HepG2 (cell line): Measurements from ENCODE around the gene DDAH2. TPM values are rescaled to one million over a fixed set of nuclear protein-coding genes. Genes with fewer than 3 reads are reported as not detected.

ENCODE experiments used
- NR1H2 ChIP-seq: sonication (generic); formaldehyde crosslinking; IDR thresholded peaks from 2 replicates; pipeline ENCODE4 v1.8.1; 2022; ENCODE audit warnings: low read depth, missing genetic modification reagents, borderline replicate concordance
- TBL1XR1 ChIP-seq: fragments of 150-350 bp; IDR thresholded peaks from 2 replicates; pipeline ENCODE4 v1.6.1; 2014; ENCODE audit warnings: borderline replicate concordance, low read length; ENCODE audit not compliant: partially characterized antibody
- ZBTB10 ChIP-seq: sonication (generic); formaldehyde crosslinking; IDR thresholded peaks from 2 replicates; pipeline ENCODE4 v1.4.0; 2020; ENCODE audit warnings: missing genetic modification reagents, borderline replicate concordance
- ZNF879 ChIP-seq: sonication (generic); formaldehyde crosslinking; IDR thresholded peaks from 2 replicates; pipeline ENCODE4 v1.8.1; 2023; ENCODE audit warnings: missing genetic modification reagents
- polyA plus RNA-seq, 8 experiments: library from polyadenylated mRNA; depleted of rRNA in 3 of 8; stranded (reverse) in 7 of 8; unstranded in 1 of 8; fragments of >200 nt; fragmentation: Illumina TruSeq in 4 of 8; extraction: Trizol in 4 of 8; gene quantifications; 2 replicates each; pipeline versions ENCODE4 v1.2.1 to v1.2.3, GENCODE V29; 2011 to 2016; ENCODE audit warnings: low read depth in 4 of 8, missing spikeins in 1 of 8, mixed read lengths in 1 of 8; ENCODE audit not compliant: insufficient read depth in 1 of 8
- total RNA-seq, 5 experiments: library from RNA; depleted of rRNA; stranded (reverse); fragments of >200 nt; fragmentation: Illumina TruSeq; extraction: Trizol; gene quantifications; 2 replicates each; pipeline ENCODE4 v1.2.3, GENCODE V29; 2016; ENCODE audit warnings: low read depth in 1 of 5
- TF ChIP-seq, protein P1 (sequence below): sonication (generic); formaldehyde crosslinking; IDR thresholded peaks from 2 replicates; pipeline ENCODE4 v1.5.1; 2020; ENCODE audit warnings: mild to moderate bottlenecking, missing genetic modification reagents, borderline replicate concordance
- TF ChIP-seq, protein P2 (sequence below): sonication (generic); formaldehyde crosslinking; IDR thresholded peaks from 2 replicates; pipeline ENCODE4 v1.5.0; 2020; ENCODE audit warnings: missing genetic modification reagents

DDAH2 gene
- total and polyA plus RNA-seq, 2 of the 13 experiments (the other 11 are each of a cell fraction or from before 2014, with no cell fraction given), result 16.4 to 21.1 TPM

- TF ChIP-seq, protein P1, sequence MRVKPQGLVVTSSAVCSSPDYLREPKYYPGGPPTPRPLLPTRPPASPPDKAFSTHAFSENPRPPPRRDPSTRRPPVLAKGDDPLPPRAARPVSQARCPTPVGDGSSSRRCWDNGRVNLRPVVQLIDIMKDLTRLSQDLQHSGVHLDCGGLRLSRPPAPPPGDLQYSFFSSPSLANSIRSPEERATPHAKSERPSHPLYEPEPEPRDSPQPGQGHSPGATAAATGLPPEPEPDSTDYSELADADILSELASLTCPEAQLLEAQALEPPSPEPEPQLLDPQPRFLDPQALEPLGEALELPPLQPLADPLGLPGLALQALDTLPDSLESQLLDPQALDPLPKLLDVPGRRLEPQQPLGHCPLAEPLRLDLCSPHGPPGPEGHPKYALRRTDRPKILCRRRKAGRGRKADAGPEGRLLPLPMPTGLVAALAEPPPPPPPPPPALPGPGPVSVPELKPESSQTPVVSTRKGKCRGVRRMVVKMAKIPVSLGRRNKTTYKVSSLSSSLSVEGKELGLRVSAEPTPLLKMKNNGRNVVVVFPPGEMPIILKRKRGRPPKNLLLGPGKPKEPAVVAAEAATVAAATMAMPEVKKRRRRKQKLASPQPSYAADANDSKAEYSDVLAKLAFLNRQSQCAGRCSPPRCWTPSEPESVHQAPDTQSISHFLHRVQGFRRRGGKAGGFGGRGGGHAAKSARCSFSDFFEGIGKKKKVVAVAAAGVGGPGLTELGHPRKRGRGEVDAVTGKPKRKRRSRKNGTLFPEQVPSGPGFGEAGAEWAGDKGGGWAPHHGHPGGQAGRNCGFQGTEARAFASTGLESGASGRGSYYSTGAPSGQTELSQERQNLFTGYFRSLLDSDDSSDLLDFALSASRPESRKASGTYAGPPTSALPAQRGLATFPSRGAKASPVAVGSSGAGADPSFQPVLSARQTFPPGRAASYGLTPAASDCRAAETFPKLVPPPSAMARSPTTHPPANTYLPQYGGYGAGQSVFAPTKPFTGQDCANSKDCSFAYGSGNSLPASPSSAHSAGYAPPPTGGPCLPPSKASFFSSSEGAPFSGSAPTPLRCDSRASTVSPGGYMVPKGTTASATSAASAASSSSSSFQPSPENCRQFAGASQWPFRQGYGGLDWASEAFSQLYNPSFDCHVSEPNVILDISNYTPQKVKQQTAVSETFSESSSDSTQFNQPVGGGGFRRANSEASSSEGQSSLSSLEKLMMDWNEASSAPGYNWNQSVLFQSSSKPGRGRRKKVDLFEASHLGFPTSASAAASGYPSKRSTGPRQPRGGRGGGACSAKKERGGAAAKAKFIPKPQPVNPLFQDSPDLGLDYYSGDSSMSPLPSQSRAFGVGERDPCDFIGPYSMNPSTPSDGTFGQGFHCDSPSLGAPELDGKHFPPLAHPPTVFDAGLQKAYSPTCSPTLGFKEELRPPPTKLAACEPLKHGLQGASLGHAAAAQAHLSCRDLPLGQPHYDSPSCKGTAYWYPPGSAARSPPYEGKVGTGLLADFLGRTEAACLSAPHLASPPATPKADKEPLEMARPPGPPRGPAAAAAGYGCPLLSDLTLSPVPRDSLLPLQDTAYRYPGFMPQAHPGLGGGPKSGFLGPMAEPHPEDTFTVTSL, result no peak
- no peak for TF ChIP-seq NR1H2
- no peak for TF ChIP-seq ZBTB10
- TF ChIP-seq, protein P2, sequence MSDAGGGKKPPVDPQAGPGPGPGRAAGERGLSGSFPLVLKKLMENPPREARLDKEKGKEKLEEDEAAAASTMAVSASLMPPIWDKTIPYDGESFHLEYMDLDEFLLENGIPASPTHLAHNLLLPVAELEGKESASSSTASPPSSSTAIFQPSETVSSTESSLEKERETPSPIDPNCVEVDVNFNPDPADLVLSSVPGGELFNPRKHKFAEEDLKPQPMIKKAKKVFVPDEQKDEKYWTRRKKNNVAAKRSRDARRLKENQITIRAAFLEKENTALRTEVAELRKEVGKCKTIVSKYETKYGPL, result no peak
- no peak for TF ChIP-seq ZNF879
- TF ChIP-seq TBL1XR1, result no peak
Observed at GRCh38 chr6:31728767-31729514, at the start of gene DDAH2 (continued).
